ENCODE data around the gene DNMT3L. TPM values are rescaled to one million over a fixed set of nuclear protein-coding genes. Genes with fewer than 3 reads are reported as not detected.

Gene DNMT3L
- total and polyA plus RNA-seq, 4 donors = 0.18 to 0.99 (median 0.25) TPM; not detected in 1

GRCh38 chr21:44301141-44301540 lies 39.4 kb upstream of the DNMT3L start:
- H3K4me3 ChIP-seq (ENCODE audit: low read depth in 1 of 3, low read length in 3 of 3) = peak overlapping the region in 2 of 3 donors; percentile 69 to 89
- no peaks in the 10 kb centered on the region for H3K9me3 ChIP-seq (ENCODE audit: control insufficient read depth in 4 of 4, low read length in 3 of 4)
- no peaks in the 10 kb centered on the region for H3K27me3 ChIP-seq (ENCODE audit: control insufficient read depth in 4 of 4, insufficient read depth in 4 of 4, low read length in 3 of 4)
- TF ChIP-seq HNF4G (IDR thresholded peaks at IDR 0.05) = no peak
- TF ChIP-seq EGR1 (IDR thresholded peaks at IDR 0.05; ENCODE audit: low read depth in 2 of 2) = no peak
- TF ChIP-seq FOXA2 (IDR thresholded peaks at IDR 0.05) = no peak
- TF ChIP-seq GABPA (IDR thresholded peaks at IDR 0.05 in 1 of 2, conservative IDR thresholded peaks at IDR 0.05 in 1 of 2) = no peak
- TF ChIP-seq FOXA1 (IDR thresholded peaks at IDR 0.05) = no peak
- peak overlapping the region; percentile 73 to 93 for H3K27ac ChIP-seq (ENCODE audit: low read depth in 1 of 2, low read length in 2 of 2)
- no peaks in the 10 kb centered on the region for H3K36me3 ChIP-seq (ENCODE audit: control insufficient read depth in 4 of 4, insufficient read depth in 3 of 4, low read depth in 1 of 4, low read length in 3 of 4)
- peak overlapping the region in 1 of 2 donors; percentile 72 for H3K9ac ChIP-seq (ENCODE audit: low read depth in 1 of 2, low read length in 2 of 2)
- H3K4me1 ChIP-seq (ENCODE audit: control insufficient read depth in 4 of 4, insufficient read depth in 4 of 4, low read length in 3 of 4) = peaks cover 17 to 60% (median 49%) of the 10 kb centered on the region in 4 donors
- no peak for DNase-seq (ENCODE audit: low spot score)
- 65% methylated on average over 13 of the region's 13 CpGs for WGBS

GRCh38 chr21:44300262-44300959 lies 38.7 kb upstream of the DNMT3L start:
- TF ChIP-seq HNF4G (IDR thresholded peaks at IDR 0.05) (no peak), RXRA (IDR thresholded peaks at IDR 0.05) (peak in 1 of 2 donors; percentile 11), HNF4A (conservative IDR thresholded peaks at IDR 0.05) (no peak)
- Histone ChIP-seq H3K27ac (ENCODE audit: low read depth in 1 of 2, low read length in 2 of 2) (peak overlapping the region; percentile 73 to 93), H3K4me1 (ENCODE audit: control insufficient read depth in 4 of 4, insufficient read depth in 4 of 4, low read length in 3 of 4) (peaks cover 14 to 60% (median 49%) of the 10 kb centered on the region in 4 donors), H3K27me3 (ENCODE audit: control insufficient read depth in 4 of 4, insufficient read depth in 4 of 4, low read length in 3 of 4) (no peaks in the 10 kb centered on the region), H3K4me3 (ENCODE audit: low read depth in 1 of 3, low read length in 3 of 3) (peak overlapping the region; percentile 36 to 89 (median 69)), H3K36me3 (ENCODE audit: control insufficient read depth in 4 of 4, insufficient read depth in 3 of 4, low read depth in 1 of 4, low read length in 3 of 4) (no peaks in the 10 kb centered on the region), H3K9ac (ENCODE audit: low read depth in 1 of 2, low read length in 2 of 2) (peak overlapping the region in 1 of 2 donors; percentile 72), H3K9me3 (ENCODE audit: control insufficient read depth in 4 of 4, low read length in 3 of 4) (no peaks in the 10 kb centered on the region)
- WGBS = under 1% methylated on average over 67 of the region's 67 CpGs
- DNase-seq (ENCODE audit: low spot score) = peak; percentile 72

- TF ChIP-seq MAX (IDR thresholded peaks at IDR 0.05) (no peak), FOXA1 (IDR thresholded peaks at IDR 0.05) (no peak), JUND (IDR thresholded peaks at IDR 0.05) (no peak), ATF3 (IDR thresholded peaks at IDR 0.05) (no peak)
- WGBS = under 1% methylated on average over 94 of the region's 94 CpGs
Observed at GRCh38 chr21:44299458-44300261, 38.0 kb upstream of the DNMT3L start, which contains the start of gene PFKL. TSS of gene PFKL (plus strand) at chr21:44300053. CDS start at chr21:44300106, 53 bp downstream.

GRCh38 chr21:44299085-44299457 lies 37.4 kb upstream of the DNMT3L start:
- Histone ChIP-seq H3K4me3 (ENCODE audit: low read depth in 1 of 3, low read length in 3 of 3) (peak overlapping the region in 2 of 3 donors; percentile 71 to 89), H3K4me1 (ENCODE audit: control insufficient read depth in 4 of 4, insufficient read depth in 4 of 4, low read length in 3 of 4) (peaks cover 12 to 50% (median 45%) of the 10 kb centered on the region in 4 donors), H3K27me3 (ENCODE audit: control insufficient read depth in 4 of 4, insufficient read depth in 4 of 4, low read length in 3 of 4) (no peaks in the 10 kb centered on the region), H3K9me3 (ENCODE audit: control insufficient read depth in 4 of 4, low read length in 3 of 4) (no peaks in the 10 kb centered on the region), H3K9ac (ENCODE audit: low read depth in 1 of 2, low read length in 2 of 2) (peak overlapping the region; percentile 32 to 53), H3K27ac (ENCODE audit: low read depth in 1 of 2, low read length in 2 of 2) (peak overlapping the region; percentile 83 to 93), H3K36me3 (ENCODE audit: control insufficient read depth in 4 of 4, insufficient read depth in 3 of 4, low read depth in 1 of 4, low read length in 3 of 4) (no peaks in the 10 kb centered on the region)
- 35% methylated on average over 10 of the region's 10 CpGs for WGBS
- DNase-seq (ENCODE audit: low spot score) = no peak
- TF ChIP-seq RXRA (IDR thresholded peaks at IDR 0.05) (no peak), FOXA2 (IDR thresholded peaks at IDR 0.05) (no peak), HNF4A (conservative IDR thresholded peaks at IDR 0.05) (no peak), ZBTB33 (IDR thresholded peaks at IDR 0.05) (no peak), ATF3 (IDR thresholded peaks at IDR 0.05) (no peak), REST (IDR thresholded peaks at IDR 0.05) (no peak), HNF4G (IDR thresholded peaks at IDR 0.05) (no peak), YY1 (IDR thresholded peaks at IDR 0.05) (no peak), GABPA (IDR thresholded peaks at IDR 0.05 in 1 of 2, conservative IDR thresholded peaks at IDR 0.05 in 1 of 2) (no peak), FOXA1 (IDR thresholded peaks at IDR 0.05) (no peak), JUND (IDR thresholded peaks at IDR 0.05) (no peak)

More at GRCh38 chr21:44299458-44300261, 38.0 kb upstream of the DNMT3L start, which contains the start of gene PFKL:
- H3K9me3 ChIP-seq (ENCODE audit: control insufficient read depth in 4 of 4, low read length in 3 of 4) = no peaks in the 10 kb centered on the region
- H3K4me1 ChIP-seq (ENCODE audit: control insufficient read depth in 4 of 4, insufficient read depth in 4 of 4, low read length in 3 of 4) = peaks cover 14 to 55% (median 49%) of the 10 kb centered on the region in 4 donors
- DNase-seq (ENCODE audit: low spot score) = peak; percentile 82
- H3K9ac ChIP-seq (ENCODE audit: low read depth in 1 of 2, low read length in 2 of 2) = peak within 1 kb of the TSS; percentile 32 to 72
- no peaks in the 10 kb centered on the region for H3K27me3 ChIP-seq (ENCODE audit: control insufficient read depth in 4 of 4, insufficient read depth in 4 of 4, low read length in 3 of 4)
- H3K4me3 ChIP-seq (ENCODE audit: low read depth in 1 of 3, low read length in 3 of 3) = peak within 1 kb of the TSS; percentile 59 to 89 (median 71)
- no peaks in the 10 kb centered on the region for H3K36me3 ChIP-seq (ENCODE audit: control insufficient read depth in 4 of 4, insufficient read depth in 3 of 4, low read depth in 1 of 4, low read length in 3 of 4)
- peak within 1 kb of the TSS; percentile 83 to 93 for H3K27ac ChIP-seq (ENCODE audit: low read depth in 1 of 2, low read length in 2 of 2)

Data from liver (tissue), 9 donors.